DMS153 (cell line): ENCODE data around the gene LIN7A.
"Not testable (repeated sequence)": the region's sequence is repeated elsewhere in the genome, so short reads cannot be mapped to it uniquely, and the experiment has no call there.

Experiments used
- DNase-seq: peaks from one replicate; lab custom pipeline; 2025; lab: John Stamatoyannopoulos, UW

The LIN7A gene

GRCh38 chr12:80920006-80920405 is 17.7 kb downstream of the LIN7A start:
- no peak for DNase-seq

- no peak for DNase-seq
These were observed 20.1 kb downstream of the LIN7A start for GRCh38 chr12:80917651-80918050.

- no peak for DNase-seq
These were observed 24.6 kb downstream of the LIN7A start for GRCh38 chr12:80912901-80913770.

GRCh38 chr12:80909370-80909769 is 28.4 kb downstream of the LIN7A start:
- no peak for DNase-seq

GRCh38 chr12:80902711-80903110 is 35.0 kb downstream of the LIN7A start:
- no peak for DNase-seq

GRCh38 chr12:80901661-80902060 is 36.1 kb downstream of the LIN7A start:
- no peak for DNase-seq

GRCh38 chr12:80895240-80895639 is 42.5 kb downstream of the LIN7A start:
- DNase-seq: no peak

GRCh38 chr12:80894179-80894578 is 43.6 kb downstream of the LIN7A start:
- no peak for DNase-seq

GRCh38 chr12:80892597-80893445 is 44.9 kb downstream of the LIN7A start:
- no peak for DNase-seq

GRCh38 chr12:80884651-80885050 is 53.1 kb downstream of the LIN7A start:
- DNase-seq: no peak

GRCh38 chr12:80881106-80881505 is 56.6 kb downstream of the LIN7A start:
- DNase-seq: no peak

- DNase-seq: not testable (repeated sequence)
These were observed 59.3 kb downstream of the LIN7A start for GRCh38 chr12:80878452-80878851.

GRCh38 chr12:80877721-80878265 is 59.9 kb downstream of the LIN7A start:
- no peak for DNase-seq

GRCh38 chr12:80872053-80872452 is 65.7 kb downstream of the LIN7A start:
- no peak for DNase-seq

- no peak for DNase-seq
These were observed 68.5 kb downstream of the LIN7A start for GRCh38 chr12:80869264-80869663.

GRCh38 chr12:80868576-80868975 is 69.2 kb downstream of the LIN7A start:
- no peak for DNase-seq

GRCh38 chr12:80867941-80868340 is 69.8 kb downstream of the LIN7A start:
- no peak for DNase-seq

GRCh38 chr12:80864046-80864735 is 73.5 kb downstream of the LIN7A start:
- no peak for DNase-seq

GRCh38 chr12:80862531-80862930 is 75.2 kb downstream of the LIN7A start:
- no peak for DNase-seq

- DNase-seq: no peak
These were observed 75.9 kb downstream of the LIN7A start for GRCh38 chr12:80861641-80862378.

GRCh38 chr12:80860928-80861327 is 76.8 kb downstream of the LIN7A start:
- no peak for DNase-seq
